HCT116 (cell line): ENCODE data around the gene IL1F10. TPM values are rescaled to one million over a fixed set of nuclear protein-coding genes. Genes with fewer than 3 reads are reported as not detected.

Experiments
- ATAC-seq: fragments of 200-7000 bp; cut with Tn5 transposase; 2 replicates; pipeline ENCODE4 v1.9.1; 2020; ENCODE audit warnings: mild to moderate bottlenecking, moderate library complexity
- BruUV-seq: library from RNA; stranded (reverse); fragments of 400-500 nt; replicated peaks from 2 replicates; lab custom pipeline; 2021; lab: Mats Ljungman, UMichigan
- CTCF ChIA-PET: fragments of 300-600 bp; sonication (Branson Sonifier 250); formaldehyde crosslinking; loops from one replicate; lab custom pipeline; 2021; ENCODE audit warnings: antibody characterized with exemption; lab: Charles Lee
- POLR2A ChIA-PET: fragments of 300-600, 350-600 bp; sonication (Branson Sonifier 250); formaldehyde crosslinking; loops from one replicate; lab custom pipeline; 2021; ENCODE audit warnings: antibody characterized with exemption; lab: Charles Lee
- RAD21 ChIA-PET, 2 experiments: fragments of 300-600 bp; sonication (Branson Sonifier 250); formaldehyde crosslinking; loops; one replicate each; lab custom pipeline; 2023; ENCODE audit warnings: low total read pairs in 2 of 2; ENCODE audit not compliant: uncharacterized antibody in 2 of 2, unreplicated experiment in 2 of 2, low non-redundant PET in 1 of 2; lab: Charles Lee
- DNase-seq: peaks from one replicate; pipeline ENCODE4 v3.0.0-alpha.2; 2010; ENCODE audit warnings: low read depth, low spot score
- H2AFZ ChIP-seq: fragments of 200-600 bp; shearing (Covaris generic), sonication (generic); 2 replicates; pipeline ENCODE4 v1.6.1; 2017; ENCODE audit warnings: low read depth, mixed run types, mixed read lengths, antibody characterized with exemption, low read length; ENCODE audit not compliant: poor library complexity, severe bottlenecking
- H3K27ac ChIP-seq: 2 replicates; pipeline ENCODE4 v1.5.1; 2012; ENCODE audit warnings: low read depth, low read length
- H3K27me3 ChIP-seq: fragments of 200-600 bp; sonication (generic); 2 replicates; pipeline ENCODE4 v1.6.1; 2016; ENCODE audit warnings: mixed run types, low read length, mixed read lengths; ENCODE audit not compliant: insufficient read depth
- H3K36me3 ChIP-seq, 2 experiments: fragments of 200-500 bp in 1 of 2; fragments of 200-600 bp in 1 of 2; sonication (Bioruptor generic) in 1 of 2; sonication (generic) in 1 of 2; 2 replicates each; pipeline versions ENCODE4 v1.5.1 to v1.6.1; 2014 to 2016; ENCODE audit warnings: low read length in 2 of 2, inconsistent platforms in 1 of 2, mixed read lengths in 1 of 2, mixed run types in 1 of 2; ENCODE audit not compliant: insufficient read depth in 2 of 2, control insufficient read depth in 1 of 2
- H3K4me1 ChIP-seq, 2 experiments: fragments of 200-600 bp in 1 of 2; sonication (generic) in 1 of 2; 2 replicates each; pipeline versions ENCODE4 v1.5.1 to v1.6.1; 2012 to 2017; ENCODE audit warnings: low read length in 2 of 2, inconsistent platforms in 1 of 2, mild to moderate bottlenecking in 1 of 2, mixed read lengths in 1 of 2, mixed run types in 1 of 2, moderate library complexity in 1 of 2; ENCODE audit not compliant: insufficient read depth in 2 of 2, control insufficient read depth in 1 of 2
- H3K4me2 ChIP-seq: fragments of 200-600 bp; sonication (generic); 2 replicates; pipeline ENCODE4 v1.6.1; 2017; ENCODE audit warnings: mixed run types, low read length, mixed read lengths
- H3K4me3 ChIP-seq, 2 experiments: fragments of 200-600 bp in 1 of 2; sonication (generic) in 1 of 2; replicated peaks in 1 of 2; 2 replicates each; pipeline ENCODE4 v1.5.1; 2011 to 2016; ENCODE audit warnings: low read length in 2 of 2, control low read depth in 1 of 2, low read depth in 1 of 2, mild to moderate bottlenecking in 1 of 2, mixed read lengths in 1 of 2, mixed run types in 1 of 2
- H3K79me2 ChIP-seq: fragments of 200-600 bp; sonication (generic); 2 replicates; pipeline ENCODE4 v1.6.1; 2017; ENCODE audit warnings: mild to moderate bottlenecking, mixed run types, low read length, moderate library complexity, mixed read lengths; ENCODE audit not compliant: insufficient read depth
- H3K9ac ChIP-seq: fragments of 200-600 bp; sonication (generic); 2 replicates; pipeline ENCODE4 v1.6.1; 2016; ENCODE audit warnings: low read length, mixed read lengths
- H3K9me2 ChIP-seq: fragments of 200-600 bp; sonication (generic), shearing (Covaris generic); 2 replicates; pipeline ENCODE4 v1.6.1; 2017; ENCODE audit warnings: mixed run types, mild to moderate bottlenecking, moderate library complexity; ENCODE audit not compliant: insufficient read depth
- H3K9me3 ChIP-seq, 2 experiments: fragments of 200-500 bp in 1 of 2; fragments of 200-600 bp in 1 of 2; sonication (Bioruptor generic) in 1 of 2; sonication (generic) in 1 of 2; 2 replicates each; pipeline ENCODE4 v1.6.1; 2014 to 2017; ENCODE audit warnings: low read length in 2 of 2, mixed read lengths in 2 of 2, inconsistent platforms in 1 of 2, low read depth in 1 of 2, mild to moderate bottlenecking in 1 of 2, mixed run types in 1 of 2, moderate library complexity in 1 of 2; ENCODE audit not compliant: control insufficient read depth in 1 of 2, insufficient read depth in 1 of 2
- H4K20me1 ChIP-seq: fragments of 200-600 bp; sonication (generic), shearing (Covaris generic); 2 replicates; pipeline ENCODE4 v1.6.1; 2017; ENCODE audit warnings: mixed run types, mild to moderate bottlenecking, moderate library complexity; ENCODE audit not compliant: insufficient read depth
- ATF3 ChIP-seq: IDR thresholded peaks from 2 replicates; pipeline ENCODE4 v1.6.1; 2012
- CBX3 ChIP-seq: IDR thresholded peaks from 2 replicates; pipeline ENCODE4 v1.6.1; 2012; ENCODE audit warnings: low read depth
- CEBPB ChIP-seq: IDR thresholded peaks from 2 replicates; pipeline ENCODE4 v1.6.1; 2012; ENCODE audit warnings: low read depth
- EGR1 ChIP-seq: IDR thresholded peaks from 2 replicates; pipeline ENCODE4 v1.6.1; 2012; ENCODE audit warnings: low read depth
- ELF1 ChIP-seq: IDR thresholded peaks from 2 replicates; pipeline ENCODE4 v1.6.1; 2012; ENCODE audit warnings: low read depth, borderline replicate concordance
- EZH2 ChIP-seq: fragments of 200-600 bp; sonication (generic); IDR thresholded peaks from 2 replicates; pipeline ENCODE4 v1.6.1; 2017; ENCODE audit warnings: antibody characterized with exemption, mixed run types
- EZH2phosphoT487 ChIP-seq: fragments of 200-600 bp; IDR thresholded peaks from 2 replicates; pipeline ENCODE4 v1.6.1; 2018; ENCODE audit warnings: antibody characterized with exemption, borderline replicate concordance
- FOSL1 ChIP-seq: IDR thresholded peaks from 2 replicates; pipeline ENCODE4 v1.6.1; 2012; ENCODE audit warnings: low read depth
- JUND ChIP-seq: IDR thresholded peaks from 2 replicates; pipeline ENCODE4 v1.6.1; 2012
- POLR2A ChIP-seq: IDR thresholded peaks from 2 replicates; pipeline ENCODE4 v1.7.0; 2011; ENCODE audit warnings: borderline replicate concordance; ENCODE audit not compliant: insufficient read depth, insufficient read length; ENCODE audit errors: extremely low read depth
- POLR2AphosphoS5 ChIP-seq: IDR thresholded peaks from 2 replicates; pipeline ENCODE4 v1.6.1; 2011; ENCODE audit warnings: mild to moderate bottlenecking, low read depth, low read length, moderate library complexity
- RAD21 ChIP-seq: IDR thresholded peaks from 2 replicates; pipeline ENCODE4 v1.6.1; 2012; ENCODE audit warnings: low read depth, mild to moderate bottlenecking
- REST ChIP-seq: IDR thresholded peaks from 2 replicates; pipeline ENCODE4 v1.6.1; 2012; ENCODE audit warnings: low read depth
- SIN3A ChIP-seq: IDR thresholded peaks from 2 replicates; pipeline ENCODE4 v1.6.1; 2012; ENCODE audit warnings: low read depth
- SP1 ChIP-seq: IDR thresholded peaks from 2 replicates; pipeline ENCODE4 v1.6.1; 2012; ENCODE audit warnings: low read depth
- TCF7L2 ChIP-seq: IDR thresholded peaks from 2 replicates; pipeline ENCODE4 v1.7.0; 2011; ENCODE audit warnings: borderline replicate concordance, inconsistent platforms; ENCODE audit not compliant: insufficient read depth, insufficient read length; ENCODE audit errors: extremely low read depth
- YY1 ChIP-seq: IDR thresholded peaks from 2 replicates; pipeline ENCODE4 v1.6.1; 2011; ENCODE audit warnings: low read length, low read depth, moderate library complexity, mild to moderate bottlenecking; ENCODE audit not compliant: insufficient replicate concordance; ENCODE audit errors: extremely low read depth
- ZBTB33 ChIP-seq: IDR thresholded peaks from 2 replicates; pipeline ENCODE4 v1.6.1; 2011; ENCODE audit warnings: mild to moderate bottlenecking, low read length, moderate library complexity; ENCODE audit not compliant: insufficient replicate concordance; ENCODE audit errors: extremely low read depth
- intact Hi-C: fragments of 100-400 bp; cut with micrococcal nuclease; formaldehyde crosslinking; loops from 2 replicates; pipeline ENCODE4 v1.10.0; 2022
- total RNA-seq: library from RNA; stranded (reverse); gene quantifications from one replicate; pipeline ENCODE4 v1.2.1, GENCODE V29; 2021; ENCODE audit not compliant: unreplicated experiment
- TF ChIP-seq, protein P1 (sequence below), 3 experiments: fragments of 200-600 bp in 1 of 3; sonication (generic) in 1 of 3; IDR thresholded peaks in 2 of 3; conservative IDR thresholded peaks in 1 of 3; 2 replicates each; pipeline ENCODE4 v1.5.1; 2012 to 2017; ENCODE audit warnings: low read depth in 2 of 3, low read length in 2 of 3, antibody characterized with exemption in 1 of 3, borderline replicate concordance in 1 of 3, control low read depth in 1 of 3, mild to moderate bottlenecking in 1 of 3, mixed read lengths in 1 of 3, mixed run types in 1 of 3, moderate library complexity in 1 of 3; ENCODE audit not compliant: insufficient read depth in 1 of 3
- TF ChIP-seq, protein P2 (sequence below): IDR thresholded peaks from 2 replicates; pipeline ENCODE4 v1.6.1; 2012

The IL1F10 gene
- total RNA-seq, 1 experiment from 2014 or later, result not detected

- Histone ChIP-seq H3K9ac (no peak overlapping the region), H4K20me1 (no peaks in the 10 kb centered on the region), H3K36me3 (no peaks in the 10 kb centered on the region), H3K4me2 (no peak overlapping the region), H3K4me1 (peaks cover 12 to 23% of the 10 kb centered on the region in 2 experiments), H3K27ac (no peak overlapping the region), H3K27me3 (no peaks in the 10 kb centered on the region), H3K4me3 (no peak overlapping the region), H2AFZ (no peak overlapping the region), H3K9me3 (no peaks in the 10 kb centered on the region), H3K79me2 (no peaks in the 10 kb centered on the region), H3K9me2 (no peaks in the 10 kb centered on the region)
- intact Hi-C loops, result no loop called here
- BruUV-seq, result no TSS peak
- DNase-seq (no peak), ATAC-seq (no peak)
- RAD21 ChIA-PET, result no interaction called here
- POLR2A ChIA-PET, result no interaction called here
- no peak for TF ChIP-seq POLR2A
- no peak for TF ChIP-seq FOSL1
- TF ChIP-seq SIN3A, result no peak
- no peak for TF ChIP-seq ATF3
- no peak for TF ChIP-seq CEBPB
- TF ChIP-seq RAD21, result no peak
- TF ChIP-seq CBX3, result no peak
- no peak for TF ChIP-seq POLR2AphosphoS5
- no peak for TF ChIP-seq REST
- no peak for TF ChIP-seq EZH2phosphoT487
- TF ChIP-seq YY1, result no peak
- TF ChIP-seq SP1, result no peak
- TF ChIP-seq ELF1, result no peak
- no peak for TF ChIP-seq TCF7L2
- TF ChIP-seq, protein P1, sequence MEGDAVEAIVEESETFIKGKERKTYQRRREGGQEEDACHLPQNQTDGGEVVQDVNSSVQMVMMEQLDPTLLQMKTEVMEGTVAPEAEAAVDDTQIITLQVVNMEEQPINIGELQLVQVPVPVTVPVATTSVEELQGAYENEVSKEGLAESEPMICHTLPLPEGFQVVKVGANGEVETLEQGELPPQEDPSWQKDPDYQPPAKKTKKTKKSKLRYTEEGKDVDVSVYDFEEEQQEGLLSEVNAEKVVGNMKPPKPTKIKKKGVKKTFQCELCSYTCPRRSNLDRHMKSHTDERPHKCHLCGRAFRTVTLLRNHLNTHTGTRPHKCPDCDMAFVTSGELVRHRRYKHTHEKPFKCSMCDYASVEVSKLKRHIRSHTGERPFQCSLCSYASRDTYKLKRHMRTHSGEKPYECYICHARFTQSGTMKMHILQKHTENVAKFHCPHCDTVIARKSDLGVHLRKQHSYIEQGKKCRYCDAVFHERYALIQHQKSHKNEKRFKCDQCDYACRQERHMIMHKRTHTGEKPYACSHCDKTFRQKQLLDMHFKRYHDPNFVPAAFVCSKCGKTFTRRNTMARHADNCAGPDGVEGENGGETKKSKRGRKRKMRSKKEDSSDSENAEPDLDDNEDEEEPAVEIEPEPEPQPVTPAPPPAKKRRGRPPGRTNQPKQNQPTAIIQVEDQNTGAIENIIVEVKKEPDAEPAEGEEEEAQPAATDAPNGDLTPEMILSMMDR (IDR thresholded peaks at IDR 0.05 in 2 of 3, conservative IDR thresholded peaks at IDR 0.05 in 1 of 3; ENCODE audit: borderline replicate concordance in 1 of 3, insufficient read depth in 1 of 3, low read depth in 2 of 3, low read length in 2 of 3), result no peak
- TF ChIP-seq, protein P2, sequence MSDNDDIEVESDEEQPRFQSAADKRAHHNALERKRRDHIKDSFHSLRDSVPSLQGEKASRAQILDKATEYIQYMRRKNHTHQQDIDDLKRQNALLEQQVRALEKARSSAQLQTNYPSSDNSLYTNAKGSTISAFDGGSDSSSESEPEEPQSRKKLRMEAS, result no peak
- no peak for TF ChIP-seq EZH2
- TF ChIP-seq ZBTB33, result no peak
- no peak for TF ChIP-seq EGR1
- TF ChIP-seq JUND, result no peak
- CTCF ChIA-PET, result interaction anchor here (1.0 kb wide), 1 partner anchor 63 kb away, joined by 3 read pairs; no protein-coding TSS in a partner anchor
These were observed 7.3 kb downstream of the IL1F10 start for GRCh38 chr2:113075030-113075429.
